ENCODE results near the gene C5orf58.

- TF ChIP-seq CTCF (IDR thresholded peaks at IDR 0.05): no peak
- no peak for TF ChIP-seq POLR2A (IDR thresholded peaks at IDR 0.05)
- TF ChIP-seq EP300 (IDR thresholded peaks at IDR 0.05): no peak
These were observed 35.4 kb downstream of the C5orf58 start for GRCh38 chr5:170268153-170268689.
